ENCODE results near the gene MIP.

GRCh38 chr12:56417739-56418138 is 36.7 kb downstream of the MIP start:
- no peak for TF ChIP-seq POLR2A (IDR thresholded peaks at IDR 0.05)
- TF ChIP-seq CTCF (IDR thresholded peaks at IDR 0.05 in 4 of 5, conservative IDR thresholded peaks at IDR 0.05 in 1 of 5): no peak

Measured in gastrocnemius medialis (tissue), 4 donors.